HT1080 (cell line): Measurements from ENCODE around the gene PSKH1. TPM values are rescaled to one million over a fixed set of nuclear protein-coding genes. Genes with fewer than 3 reads are reported as not detected.

Experiments used
- DNase-seq: peaks from one replicate; pipeline ENCODE4 v3.0.0-alpha.2; 2015; ENCODE audit warnings: low read depth
- total RNA-seq: library from RNA; depleted of rRNA; stranded (reverse); fragments of >200 nt; shearing (Covaris generic); gene quantifications from 2 replicates; pipeline ENCODE4 v1.2.3, GENCODE V29; 2014

PSKH1 gene
- total RNA-seq, 1 experiment from 2014 or later = 7.0 TPM

GRCh38 chr16:67939507-67940445 lies 46.7 kb downstream of the PSKH1 start:
- no peak for DNase-seq

- DNase-seq = no peak
These were observed 47.5 kb downstream of the PSKH1 start for GRCh38 chr16:67940446-67941089.

GRCh38 chr16:67941469-67942199 lies 48.6 kb downstream of the PSKH1 start:
- DNase-seq = no peak

- DNase-seq = no peak
These were observed 49.1 kb downstream of the PSKH1 start for GRCh38 chr16:67942200-67942509.

- no peak for DNase-seq
These were observed 49.6 kb downstream of the PSKH1 start for GRCh38 chr16:67942510-67943255.

GRCh38 chr16:67943256-67943618 lies 50.2 kb downstream of the PSKH1 start:
- no peak for DNase-seq

GRCh38 chr16:67943619-67944504 lies 50.8 kb downstream of the PSKH1 start, which contains the start of gene LCAT:
Gene LCAT, minus strand, starts transcription at chr16:67944120. Its CDS starts 19 bp downstream, at chr16:67944101.
- DNase-seq = no peak

- no peak for DNase-seq
These were observed 51.8 kb downstream of the PSKH1 start for GRCh38 chr16:67944690-67945391.

GRCh38 chr16:67945392-67945933 lies 52.4 kb downstream of the PSKH1 start:
- no peak for DNase-seq

- no peak for DNase-seq
These were observed 53.1 kb downstream of the PSKH1 start for GRCh38 chr16:67946128-67946569.

GRCh38 chr16:67946966-67947558 lies 54.0 kb downstream of the PSKH1 start:
- DNase-seq = no peak

- DNase-seq = no peak
These were observed 55.0 kb downstream of the PSKH1 start for GRCh38 chr16:67948015-67948414.

- DNase-seq = no peak
These were observed 56.6 kb downstream of the PSKH1 start for GRCh38 chr16:67949645-67950044.

- DNase-seq = no peak
These were observed 57.3 kb downstream of the PSKH1 start for GRCh38 chr16:67950335-67950843.

GRCh38 chr16:67951485-67951884 lies 58.4 kb downstream of the PSKH1 start:
- DNase-seq = no peak

GRCh38 chr16:67953641-67954375 lies 60.8 kb downstream of the PSKH1 start:
- DNase-seq = no peak

- DNase-seq = no peak
These were observed 61.6 kb downstream of the PSKH1 start for GRCh38 chr16:67954421-67955196.
